Colonic mucosa (tissue), 4 donors: ENCODE measurements around the gene LDAH. TPM values are rescaled to one million over a fixed set of nuclear protein-coding genes. Genes with fewer than 3 reads are reported as not detected.

Source experiments
- DNase-seq: peaks from one replicate; pipeline ENCODE4 v3.0.0-alpha.2; 2020
- H3K27ac ChIP-seq: fragments of 200-600 bp; one replicate; pipeline ENCODE4 v1.8.0; 2021
- H3K27me3 ChIP-seq: fragments of 200-600 bp; one replicate; pipeline ENCODE4 v1.8.0; 2021
- H3K36me3 ChIP-seq: fragments of 200-600 bp; one replicate; pipeline ENCODE4 v1.8.0; 2021
- H3K4me1 ChIP-seq: fragments of 200-600 bp; one replicate; pipeline ENCODE4 v1.8.0; 2021; ENCODE audit warnings: mild to moderate bottlenecking
- H3K4me3 ChIP-seq: fragments of 200-600 bp; one replicate; pipeline ENCODE4 v1.8.0; 2021
- H3K9ac ChIP-seq, 2 donors: one replicate each; pipeline ENCODE4 v1.7.0; 2013; ENCODE audit warnings: control low read depth in 2 of 2, low read depth in 2 of 2, low read length in 2 of 2
- H3K9me3 ChIP-seq: fragments of 200-600 bp; one replicate; pipeline ENCODE4 v1.8.0; 2021
- intact Hi-C: fragments of 100-400 bp; cut with DNase I; formaldehyde crosslinking; loops from one replicate; pipeline ENCODE4 v1.14.1; 2022
- total RNA-seq, 2 donors: library from RNA; stranded (reverse); fragmentation: NEBNext Ultra II Directional in 1 of 2; extraction: Animal tissue kit (Norgen Biotek cat#: 25700) in 1 of 2; gene quantifications; one replicate each; pipeline ENCODE4 v1.2.1, GENCODE V29; 2021
- TF ChIP-seq, protein P1 (sequence below): fragments of 200-600 bp; IDR thresholded peaks from one replicate; pipeline ENCODE4 v1.8.0; 2022; ENCODE audit warnings: antibody characterized with exemption, mild to moderate bottlenecking
- donor health status: healthy.
- donor health status: DM: no; HTN: no; CAD: no.
- donor health status: DM: no; HTN: no; CAD: no.

Gene LDAH
- total RNA-seq, 2 donors from 2014 or later = 15.0 to 25.9 TPM

DNA sequence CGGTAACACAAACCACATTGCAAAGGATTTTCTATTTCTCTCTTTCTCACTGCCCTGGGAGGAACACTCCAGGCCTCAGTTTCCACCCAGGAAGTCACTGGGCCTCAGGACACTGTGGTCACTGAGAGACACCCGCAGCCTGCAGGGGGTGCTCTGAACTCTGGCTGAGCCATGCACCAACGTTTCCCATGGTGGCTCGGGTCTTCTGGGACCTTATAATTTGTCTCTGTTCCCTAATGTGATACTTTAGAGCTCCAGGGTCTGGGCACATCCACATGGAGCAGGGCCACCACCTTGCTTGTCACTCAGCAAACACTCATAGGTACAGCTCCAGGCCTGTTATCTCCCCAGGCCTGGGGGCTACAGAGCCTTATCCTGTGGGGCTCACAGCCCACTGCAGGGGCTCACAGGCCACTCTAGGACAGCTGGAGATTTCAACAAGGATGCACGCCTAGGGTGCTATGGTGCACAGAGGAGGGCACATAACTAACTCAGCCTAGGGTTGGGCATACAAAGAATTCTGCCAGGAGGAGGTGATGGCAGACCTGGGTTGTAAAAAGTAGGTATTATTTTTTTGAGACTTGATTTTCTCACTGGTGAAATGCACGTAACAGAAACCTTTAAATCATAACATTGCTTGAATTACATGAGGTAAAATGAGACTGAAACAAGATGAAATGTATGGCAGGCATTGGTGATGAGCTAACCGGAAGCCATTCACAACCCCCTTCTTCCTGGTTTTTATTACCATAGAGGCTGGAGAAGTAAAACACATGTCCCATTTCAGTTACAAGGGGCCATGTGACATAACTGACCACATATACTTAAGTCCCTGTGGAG is 169.0 kb downstream of the LDAH start:
- Histone ChIP-seq H3K9me3 (no peaks in the 10 kb centered on the region), H3K9ac (no peak overlapping the region), H3K4me3 (no peak overlapping the region), H3K4me1 (peaks cover 10% of the 10 kb centered on the region), H3K36me3 (no peaks in the 10 kb centered on the region), H3K27ac (no peak overlapping the region), H3K27me3 (no peaks in the 10 kb centered on the region)
- intact Hi-C loops = no loop called here
- TF ChIP-seq, protein P1, sequence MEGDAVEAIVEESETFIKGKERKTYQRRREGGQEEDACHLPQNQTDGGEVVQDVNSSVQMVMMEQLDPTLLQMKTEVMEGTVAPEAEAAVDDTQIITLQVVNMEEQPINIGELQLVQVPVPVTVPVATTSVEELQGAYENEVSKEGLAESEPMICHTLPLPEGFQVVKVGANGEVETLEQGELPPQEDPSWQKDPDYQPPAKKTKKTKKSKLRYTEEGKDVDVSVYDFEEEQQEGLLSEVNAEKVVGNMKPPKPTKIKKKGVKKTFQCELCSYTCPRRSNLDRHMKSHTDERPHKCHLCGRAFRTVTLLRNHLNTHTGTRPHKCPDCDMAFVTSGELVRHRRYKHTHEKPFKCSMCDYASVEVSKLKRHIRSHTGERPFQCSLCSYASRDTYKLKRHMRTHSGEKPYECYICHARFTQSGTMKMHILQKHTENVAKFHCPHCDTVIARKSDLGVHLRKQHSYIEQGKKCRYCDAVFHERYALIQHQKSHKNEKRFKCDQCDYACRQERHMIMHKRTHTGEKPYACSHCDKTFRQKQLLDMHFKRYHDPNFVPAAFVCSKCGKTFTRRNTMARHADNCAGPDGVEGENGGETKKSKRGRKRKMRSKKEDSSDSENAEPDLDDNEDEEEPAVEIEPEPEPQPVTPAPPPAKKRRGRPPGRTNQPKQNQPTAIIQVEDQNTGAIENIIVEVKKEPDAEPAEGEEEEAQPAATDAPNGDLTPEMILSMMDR = no peak
- no peak for DNase-seq

DNA sequence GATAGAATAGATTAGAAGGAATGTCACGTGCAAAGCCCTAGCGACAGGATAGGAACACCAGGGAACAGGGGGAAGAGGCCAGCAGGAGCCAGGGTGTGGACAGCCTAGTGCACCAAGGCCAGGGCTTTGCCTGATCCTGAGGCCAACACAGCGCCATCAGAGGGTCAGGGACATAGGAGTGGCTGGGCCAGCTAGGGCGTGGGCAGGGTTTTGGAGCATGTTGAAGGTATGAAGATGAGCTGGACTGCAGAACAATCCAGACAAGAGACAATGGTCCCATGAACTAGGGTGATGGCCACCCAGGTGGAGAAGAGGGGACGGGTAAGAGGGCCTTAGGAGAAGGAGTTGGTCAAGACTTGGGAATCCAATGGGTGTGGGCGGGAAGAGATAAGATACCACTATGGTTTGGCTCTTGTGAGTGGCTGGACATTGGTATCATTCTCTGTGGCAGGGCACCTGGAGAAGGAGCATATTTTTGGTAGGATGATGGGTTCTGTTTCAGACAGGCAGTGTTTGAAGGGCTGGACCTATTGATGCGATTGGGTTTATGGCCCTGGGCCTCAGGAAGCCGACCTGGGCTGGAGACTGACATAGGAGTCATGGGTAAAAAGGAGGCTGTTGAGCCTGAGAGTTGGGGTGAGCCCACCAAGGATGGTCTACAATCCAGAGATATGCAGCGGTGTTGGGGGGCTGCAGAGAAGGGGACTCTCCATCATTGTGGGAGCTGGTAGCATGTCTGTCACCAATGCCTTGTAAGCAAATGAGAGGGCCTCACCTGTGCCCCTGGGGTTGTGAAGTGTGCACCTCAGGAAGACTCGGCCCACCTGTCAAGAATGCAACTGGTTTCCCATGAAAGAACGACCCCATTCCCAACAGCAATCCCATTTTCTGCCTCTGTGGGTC is 170.0 kb downstream of the LDAH start:
- Histone ChIP-seq H3K4me1 (peaks cover 10% of the 10 kb centered on the region), H3K36me3 (no peaks in the 10 kb centered on the region), H3K27ac (no peak overlapping the region), H3K9ac (no peak overlapping the region), H3K4me3 (no peak overlapping the region), H3K9me3 (no peaks in the 10 kb centered on the region), H3K27me3 (no peaks in the 10 kb centered on the region)
- no peak for DNase-seq
- intact Hi-C loops = no loop called here
- TF ChIP-seq, protein P1 = no peak

GRCh38 chr2:20652141-20652540 is 170.8 kb downstream of the LDAH start:
- intact Hi-C loops = no loop called here
- H3K27ac ChIP-seq = no peak overlapping the region
- DNase-seq = no peak

DNA sequence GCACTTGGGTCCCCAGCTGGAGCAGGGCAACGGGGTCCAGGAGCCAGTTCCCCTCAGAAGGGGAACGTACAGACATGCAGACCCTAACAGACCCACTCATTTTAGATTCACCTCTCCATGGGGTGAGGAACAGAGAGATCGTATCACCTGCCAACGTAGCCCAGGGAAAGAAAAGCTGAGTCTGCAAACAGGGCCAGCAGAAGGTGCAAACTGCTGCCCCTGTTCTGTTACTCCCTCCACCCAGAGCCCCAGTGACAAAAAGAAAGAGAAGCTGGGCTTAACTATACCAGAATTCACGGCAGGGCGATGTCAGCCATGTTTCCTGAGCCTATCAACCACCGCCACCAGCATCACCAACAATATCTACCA is 171.2 kb downstream of the LDAH start:
- TF ChIP-seq, protein P1 = no peak
- Histone ChIP-seq H3K4me1 (peaks cover 10% of the 10 kb centered on the region), H3K9ac (peak overlapping the region; percentile 55 to 80), H3K9me3 (no peaks in the 10 kb centered on the region), H3K36me3 (no peaks in the 10 kb centered on the region), H3K27ac (peak overlapping the region; percentile 78), H3K27me3 (no peaks in the 10 kb centered on the region), H3K4me3 (peak overlapping the region; percentile 77)
- DNase-seq = no peak
- intact Hi-C loops = no loop called here

More at GRCh38 chr2:20652141-20652540, 170.8 kb downstream of the LDAH start:
- TF ChIP-seq, protein P1 = no peak
- no peak overlapping the region for H3K9ac ChIP-seq
- no peaks in the 10 kb centered on the region for H3K27me3 ChIP-seq
- peaks cover 10% of the 10 kb centered on the region for H3K4me1 ChIP-seq
- H3K36me3 ChIP-seq = no peaks in the 10 kb centered on the region
- H3K9me3 ChIP-seq = no peaks in the 10 kb centered on the region
- no peak overlapping the region for H3K4me3 ChIP-seq

DNA sequence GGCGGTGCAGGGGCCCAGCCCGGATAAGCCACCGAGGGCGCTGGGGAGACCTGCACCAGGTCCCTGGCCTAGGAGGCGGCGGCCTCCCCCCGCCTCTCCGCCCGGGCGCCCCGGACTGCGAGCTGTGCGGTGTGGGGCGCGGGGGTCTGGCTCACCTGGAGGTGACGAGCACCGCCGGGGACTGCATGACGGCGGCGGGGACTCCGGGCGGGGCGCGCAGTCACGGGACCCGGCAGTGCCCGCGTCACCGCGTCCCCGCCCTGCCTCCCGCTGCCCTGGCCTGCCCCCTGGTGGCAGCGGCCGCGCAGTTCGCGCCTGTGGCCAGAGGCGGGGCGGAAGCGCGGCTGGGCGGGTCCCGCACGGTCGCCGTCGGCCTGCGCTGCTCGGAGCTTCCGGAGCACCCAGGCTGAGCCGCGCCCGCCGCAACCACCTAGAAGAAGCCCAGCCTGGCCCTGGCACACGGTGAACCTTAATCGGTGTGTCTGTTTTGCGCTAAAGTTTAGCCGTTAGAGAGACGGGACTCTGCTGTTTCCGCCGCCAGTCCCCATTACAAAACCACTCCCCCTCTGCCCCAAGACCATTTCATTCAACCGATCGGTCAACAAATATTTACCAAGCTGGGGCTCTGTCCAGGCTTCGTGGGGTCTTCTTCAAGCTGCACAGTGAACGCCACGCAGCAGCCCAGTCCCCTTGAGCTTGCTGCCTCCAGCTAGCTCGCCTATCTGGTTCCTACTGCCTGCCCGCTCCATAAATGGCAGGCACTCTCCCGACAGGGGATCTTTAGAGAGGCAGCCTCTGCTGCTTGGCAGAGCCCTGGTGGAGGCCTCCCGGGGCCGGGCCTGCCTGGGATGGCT is 171.8 kb downstream of the LDAH start, which contains the start of gene HS1BP3:
HS1BP3 (minus strand) TSS at position 222 of the 854 bp plus-strand sequence; CDS start at position 187, 35 bp downstream.
- peaks cover 10% of the 10 kb centered on the region for H3K4me1 ChIP-seq
- intact Hi-C loops = no loop called here
- TF ChIP-seq, protein P1 = peak; percentile 95

More for the DNA sequence above, 171.8 kb downstream of the LDAH start, which contains the start of gene HS1BP3:
- Histone ChIP-seq H3K27ac (peak within 1 kb of the TSS; percentile 78), H3K4me3 (peak within 1 kb of the TSS; percentile 77), H3K27me3 (no peaks in the 10 kb centered on the region), H3K9ac (peak within 1 kb of the TSS; percentile 95), H3K9me3 (no peaks in the 10 kb centered on the region), H3K36me3 (no peaks in the 10 kb centered on the region)
- peak; percentile 86 for DNase-seq
